Testis (tissue), 3 donors: ENCODE measurements around the gene CALCOCO2. TPM values are rescaled to one million over a fixed set of nuclear protein-coding genes. Genes with fewer than 3 reads are reported as not detected.
"Not testable (repeated sequence)": the region's sequence is repeated elsewhere in the genome, so short reads cannot be mapped to it uniquely, and the experiment has no call there.

Experiments
- DNase-seq: peaks from one replicate; pipeline ENCODE4 v3.0.0-alpha.2; 2019
- H3K27ac ChIP-seq, 2 donors: fragments of 200-600 bp; sonication (generic); one replicate each; pipeline ENCODE4 v1.5.1; 2019
- H3K27me3 ChIP-seq: fragments of 200-600 bp; sonication (generic); one replicate; pipeline ENCODE4 v1.5.1; 2019
- H3K36me3 ChIP-seq: fragments of 200-600 bp; sonication (generic); one replicate; pipeline ENCODE4 v1.5.1; 2017; ENCODE audit warnings: low read depth; ENCODE audit errors: missing control alignments
- H3K4me1 ChIP-seq: fragments of 200-600 bp; sonication (generic); one replicate; pipeline ENCODE4 v1.5.1; 2019
- H3K4me3 ChIP-seq, 2 donors: fragments of 200-600 bp; sonication (generic); one replicate each; pipeline ENCODE4 v1.5.1; 2017 to 2019
- H3K9me3 ChIP-seq: fragments of 200-600 bp; sonication (generic); one replicate; pipeline ENCODE4 v1.5.1; 2017
- CTCF ChIP-seq, 3 experiments: fragments of 450-650 bp in 2 of 3; fragments of 200-600 bp in 1 of 3; sonication (generic) in 1 of 3; IDR thresholded peaks; one replicate each; pipeline ENCODE4 v1.5.1; 2016 to 2019; ENCODE audit warnings: antibody characterized with exemption in 3 of 3, mild to moderate bottlenecking in 2 of 3, moderate library complexity in 1 of 3
- POLR2A ChIP-seq: fragments of 450-650 bp; IDR thresholded peaks from one replicate; pipeline ENCODE4 v1.6.1; 2017; ENCODE audit warnings: antibody characterized with exemption, mild to moderate bottlenecking, moderate library complexity
- WGBS, 2 donors: methylation state at CpG; one replicate each; pipeline ENCODE4 v1.1.5; 2018; 5-methylcytosine and 5-hydroxymethylcytosine counted together
- intact Hi-C: fragments of 100-400 bp; cut with DNase I; formaldehyde crosslinking; loops from one replicate; pipeline ENCODE4 v1.15.1; 2023; ENCODE audit warnings: low total_unique reads
- polyA plus RNA-seq: library from polyadenylated mRNA; stranded (reverse); fragments of 350-450 nt; fragmentation: Illumina TruSeq; extraction: RNeasy Lipid Tissue Mini Kit (QIAGEN cat#74804); gene quantifications from one replicate; pipeline ENCODE4 v1.2.3, GENCODE V29; 2014; ENCODE audit warnings: low read depth, low replicate concordance; ENCODE audit not compliant: insufficient read depth
- total RNA-seq, 2 donors: library from RNA; depleted of rRNA; stranded (reverse); fragments of >200 nt; gene quantifications; one replicate each; pipeline ENCODE4 v1.2.3, GENCODE V29; 2016

CALCOCO2 gene
- total and polyA plus RNA-seq, 3 donors from 2014 or later, result 117 to 351 (median 153) TPM

- Histone ChIP-seq H3K36me3 (no peaks in the 10 kb centered on the region), H3K9me3 (no peaks in the 10 kb centered on the region), H3K4me1 (peaks cover 24% of the 10 kb centered on the region), H3K27ac (no peak overlapping the region), H3K4me3 (no peak overlapping the region), H3K27me3 (no peaks in the 10 kb centered on the region)
- no peak for TF ChIP-seq CTCF (IDR thresholded peaks at IDR 0.05)
- TF ChIP-seq POLR2A, result no peak
- 90 to 100% methylated on average over 2 of the region's 2 CpGs for WGBS, 2 donors
- no peak for DNase-seq
- intact Hi-C loops, result no loop called here
Measured at GRCh38 chr17:48835971-48836370, 5.1 kb downstream of the CALCOCO2 start.

- H3K27me3 ChIP-seq, H3K4me3 ChIP-seq, DNase-seq, intact Hi-C loops, H3K36me3 ChIP-seq, H3K9me3 ChIP-seq: not testable (repeated sequence)
- Histone ChIP-seq H3K4me1 (peaks cover 18% of the 10 kb centered on the region), H3K27ac (peak overlapping the region in 1 of 2 donors; percentile 64)
- WGBS, 2 donors, result 82 to 84% methylated on average over 4 of the region's 4 CpGs
Measured at GRCh38 chr17:48837458-48837857, 6.6 kb downstream of the CALCOCO2 start.

- intact Hi-C loops, result no loop called here
- 29 to 45% methylated on average over 3 of the region's 3 CpGs for WGBS, 2 donors
- Histone ChIP-seq H3K36me3 (no peaks in the 10 kb centered on the region), H3K4me3 (no peak overlapping the region), H3K4me1 (peaks cover 19% of the 10 kb centered on the region), H3K27me3 (no peaks in the 10 kb centered on the region), H3K27ac (peak overlapping the region; percentile 85 to 88), H3K9me3 (no peaks in the 10 kb centered on the region)
- no peak for DNase-seq
- TF ChIP-seq CTCF (IDR thresholded peaks at IDR 0.05) (no peak), POLR2A (no peak)
Measured at GRCh38 chr17:48840441-48840840, 9.6 kb downstream of the CALCOCO2 start.

- H3K36me3 ChIP-seq, result no peaks in the 10 kb centered on the region
- DNase-seq, result peak; percentile 44
- no peaks in the 10 kb centered on the region for H3K27me3 ChIP-seq
- H3K27ac ChIP-seq, result peak overlapping the region; percentile 85 to 88
- peaks cover 19% of the 10 kb centered on the region for H3K4me1 ChIP-seq
- TF ChIP-seq POLR2A (no peak), CTCF (IDR thresholded peaks at IDR 0.05) (no peak)
- intact Hi-C loops, result no loop called here
- H3K9me3 ChIP-seq, result no peaks in the 10 kb centered on the region
- no peak overlapping the region for H3K4me3 ChIP-seq
- 25 to 33% methylated on average over 3 of the region's 3 CpGs for WGBS, 2 donors
Measured at GRCh38 chr17:48841395-48841831, 10.6 kb downstream of the CALCOCO2 start.

- DNase-seq, result no peak
- no peaks in the 10 kb centered on the region for H3K36me3 ChIP-seq
- no peaks in the 10 kb centered on the region for H3K9me3 ChIP-seq
- no peak overlapping the region for H3K4me3 ChIP-seq
- TF ChIP-seq POLR2A (no peak), CTCF (IDR thresholded peaks at IDR 0.05) (no peak)
- intact Hi-C loops, result no loop called here
- no peaks in the 10 kb centered on the region for H3K27me3 ChIP-seq
- WGBS, 2 donors, result 83 to 88% methylated on average over 3 of the region's 3 CpGs
- H3K27ac ChIP-seq, result peak overlapping the region in 1 of 2 donors; percentile 88
- H3K4me1 ChIP-seq, result peaks cover 14% of the 10 kb centered on the region
Measured at GRCh38 chr17:48842746-48843145, 11.9 kb downstream of the CALCOCO2 start.
